HCT116 (cell line): Measurements from ENCODE around the gene ACR.

ENCODE experiments used
- ELF1 ChIP-seq: IDR thresholded peaks from 2 replicates; pipeline ENCODE4 v1.6.1; 2012; ENCODE audit warnings: low read depth, borderline replicate concordance
- EZH2 ChIP-seq: fragments of 200-600 bp; sonication (generic); IDR thresholded peaks from 2 replicates; pipeline ENCODE4 v1.6.1; 2017; ENCODE audit warnings: antibody characterized with exemption, mixed run types
- TF ChIP-seq, protein P1 (sequence below), 3 experiments: fragments of 200-600 bp in 1 of 3; sonication (generic) in 1 of 3; IDR thresholded peaks in 2 of 3; conservative IDR thresholded peaks in 1 of 3; 2 replicates each; pipeline ENCODE4 v1.5.1; 2012 to 2017; ENCODE audit warnings: low read depth in 2 of 3, low read length in 2 of 3, antibody characterized with exemption in 1 of 3, borderline replicate concordance in 1 of 3, control low read depth in 1 of 3, mild to moderate bottlenecking in 1 of 3, mixed read lengths in 1 of 3, mixed run types in 1 of 3, moderate library complexity in 1 of 3; ENCODE audit not compliant: insufficient read depth in 1 of 3

DNA sequence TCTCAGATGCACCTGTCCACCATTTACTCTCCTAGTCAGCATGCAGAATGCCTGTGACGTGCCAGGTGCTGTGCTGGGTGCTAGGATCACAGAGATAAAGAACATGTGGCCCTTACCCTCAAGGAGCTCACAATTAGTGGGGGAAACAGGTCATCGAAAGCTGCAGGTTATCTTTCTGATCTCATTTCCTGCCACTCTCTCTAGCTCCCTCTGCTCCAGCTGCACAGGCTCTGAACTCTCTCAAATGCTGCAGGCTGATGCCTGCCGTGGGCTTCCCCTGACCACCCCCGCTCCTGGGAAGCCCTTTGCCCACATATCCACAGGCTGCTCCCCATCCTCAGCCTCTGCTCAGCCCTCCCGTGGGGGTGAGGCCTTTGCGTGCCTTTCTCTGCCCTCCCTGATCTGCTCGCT is 35.7 kb upstream of the ACR start:
- TF ChIP-seq ELF1, result no peak
- TF ChIP-seq, protein P1, sequence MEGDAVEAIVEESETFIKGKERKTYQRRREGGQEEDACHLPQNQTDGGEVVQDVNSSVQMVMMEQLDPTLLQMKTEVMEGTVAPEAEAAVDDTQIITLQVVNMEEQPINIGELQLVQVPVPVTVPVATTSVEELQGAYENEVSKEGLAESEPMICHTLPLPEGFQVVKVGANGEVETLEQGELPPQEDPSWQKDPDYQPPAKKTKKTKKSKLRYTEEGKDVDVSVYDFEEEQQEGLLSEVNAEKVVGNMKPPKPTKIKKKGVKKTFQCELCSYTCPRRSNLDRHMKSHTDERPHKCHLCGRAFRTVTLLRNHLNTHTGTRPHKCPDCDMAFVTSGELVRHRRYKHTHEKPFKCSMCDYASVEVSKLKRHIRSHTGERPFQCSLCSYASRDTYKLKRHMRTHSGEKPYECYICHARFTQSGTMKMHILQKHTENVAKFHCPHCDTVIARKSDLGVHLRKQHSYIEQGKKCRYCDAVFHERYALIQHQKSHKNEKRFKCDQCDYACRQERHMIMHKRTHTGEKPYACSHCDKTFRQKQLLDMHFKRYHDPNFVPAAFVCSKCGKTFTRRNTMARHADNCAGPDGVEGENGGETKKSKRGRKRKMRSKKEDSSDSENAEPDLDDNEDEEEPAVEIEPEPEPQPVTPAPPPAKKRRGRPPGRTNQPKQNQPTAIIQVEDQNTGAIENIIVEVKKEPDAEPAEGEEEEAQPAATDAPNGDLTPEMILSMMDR (IDR thresholded peaks at IDR 0.05 in 2 of 3, conservative IDR thresholded peaks at IDR 0.05 in 1 of 3; ENCODE audit: borderline replicate concordance in 1 of 3, insufficient read depth in 1 of 3, low read depth in 2 of 3, low read length in 2 of 3), result no peak
- no peak for TF ChIP-seq EZH2
